Measurements from ENCODE around the gene ATM.

GRCh38 chr11:108235192-108235591 lies 12.3 kb downstream of the ATM start:
- TF ChIP-seq CTCF (conservative IDR thresholded peaks at IDR 0.05 in 1 of 2, IDR thresholded peaks at IDR 0.05 in 1 of 2; ENCODE audit: extremely low read depth in 1 of 2, insufficient read depth in 1 of 2, low read depth in 1 of 2, low read length in 2 of 2) (no peak), EZH2 (IDR thresholded peaks at IDR 0.05; ENCODE audit: borderline replicate concordance, low read length) (no peak)
